Natural killer cell (primary cell): ENCODE measurements around the gene NKX6-1. TPM values are rescaled to one million over a fixed set of nuclear protein-coding genes. Genes with fewer than 3 reads are reported as not detected.
A peak's percentile ranks its signal among the peaks of the same experiment; 100 is the strongest.

Source experiments
- ATAC-seq, 3 donors: fragments of 150-1000 bp in 2 of 3; fragments of 200-7000 bp in 1 of 3; cut with Tn5 transposase; 1 replicate in 1 of 3; 2 replicates in 2 of 3; pipeline ENCODE4 v1.10.0; 2021; ENCODE audit warnings: mild to moderate bottlenecking in 2 of 3, moderate library complexity in 2 of 3
- DNase-seq, 2 donors: peaks; one replicate each; pipeline versions ENCODE4 v3.0.0 to v3.0.0-alpha.2; 2013 to 2021; ENCODE audit warnings: mixed read lengths in 1 of 2
- H3K27ac ChIP-seq: one replicate; pipeline ENCODE4 v1.5.1; 2013; ENCODE audit warnings: mild to moderate bottlenecking, low read length
- H3K27me3 ChIP-seq: one replicate; pipeline ENCODE4 v1.6.1; 2013; ENCODE audit warnings: low read length; ENCODE audit not compliant: control insufficient read depth, insufficient read depth
- H3K36me3 ChIP-seq: one replicate; pipeline ENCODE4 v1.6.1; 2013; ENCODE audit warnings: low read length; ENCODE audit not compliant: control insufficient read depth, insufficient read depth
- H3K4me1 ChIP-seq: one replicate; pipeline ENCODE4 v1.6.1; 2013; ENCODE audit warnings: low read length; ENCODE audit not compliant: control insufficient read depth, insufficient read depth
- H3K4me3 ChIP-seq: one replicate; pipeline ENCODE4 v1.5.1; 2013; ENCODE audit warnings: low read length
- H3K9me3 ChIP-seq: one replicate; pipeline ENCODE4 v1.6.1; 2013; ENCODE audit warnings: low read length; ENCODE audit not compliant: control insufficient read depth, insufficient read depth
- H3K27ac Mint-ChIP-seq, 2 donors: one replicate each; pipeline ENCODE4 v1.8.0; 2022; ENCODE audit warnings: mild to moderate bottlenecking in 2 of 2, mixed read lengths in 2 of 2, moderate library complexity in 1 of 2
- H3K27me3 Mint-ChIP-seq, 2 donors: one replicate each; pipeline ENCODE4 v1.8.0; 2022; ENCODE audit warnings: low read depth in 2 of 2, mixed read lengths in 2 of 2
- H3K36me3 Mint-ChIP-seq: one replicate; pipeline ENCODE4 v1.8.0; 2022; ENCODE audit warnings: mixed read lengths
- H3K4me1 Mint-ChIP-seq, 2 donors: one replicate each; pipeline ENCODE4 v1.8.0; 2022; ENCODE audit warnings: mixed read lengths in 2 of 2
- H3K4me3 Mint-ChIP-seq: one replicate; pipeline ENCODE4 v1.8.0; 2022; ENCODE audit warnings: mild to moderate bottlenecking, moderate library complexity, mixed read lengths
- H3K9me3 Mint-ChIP-seq, 2 donors: one replicate each; pipeline ENCODE4 v1.8.0; 2022; ENCODE audit warnings: mixed read lengths in 2 of 2
- CTCF ChIP-seq: fragments of 200-600 bp; IDR thresholded peaks from one replicate; pipeline ENCODE4 v1.8.0; 2022; ENCODE audit warnings: antibody characterized with exemption
- WGBS: methylation state at CpG from one replicate; pipeline ENCODE4 v1.1.7; 2013; ENCODE audit warnings: missing lambda C conversion rate; ENCODE audit not compliant: insufficient coverage; 5-methylcytosine and 5-hydroxymethylcytosine counted together
- intact Hi-C: fragments of 100-400 bp; cut with micrococcal nuclease; formaldehyde crosslinking; loops from one replicate; pipeline ENCODE4 v1.14.2; 2022
- total RNA-seq, 4 donors: library from RNA; stranded (reverse); fragments of 120-200 nt in 1 of 4; gene quantifications; one replicate each; pipeline versions ENCODE4 v1.2.3 to v1.2.4, GENCODE V29; 2013 to 2022

NKX6-1 gene
- total RNA-seq, 3 donors from 2014 or later (not counting 1 experiment from before 2014, with no cell fraction given), result not detected

GRCh38 chr4:84481860-84482245 is 17.2 kb downstream of the NKX6-1 start:
- Mint-ChIP-seq H3K27ac (no peak overlapping the region), H3K4me3 (no peak overlapping the region), H3K27me3 (peaks cover 50 to 74% of the 10 kb centered on the region in 2 donors), H3K9me3 (peaks cover 3 to 4% of the 10 kb centered on the region in 2 donors), H3K4me1 (peaks cover 4 to 8% of the 10 kb centered on the region in 2 donors), H3K36me3 (no peaks in the 10 kb centered on the region)
- Histone ChIP-seq H3K4me1 (peaks cover 10% of the 10 kb centered on the region), H3K9me3 (peaks cover 15% of the 10 kb centered on the region), H3K4me3 (no peak overlapping the region), H3K36me3 (no peaks in the 10 kb centered on the region), H3K27me3 (peaks cover 27% of the 10 kb centered on the region), H3K27ac (no peak overlapping the region)
- intact Hi-C loops, result no loop called here
- DNase-seq (no peak), ATAC-seq (no peak)
- 5% methylated on average over 20 of the region's 20 CpGs for WGBS
- no peak for TF ChIP-seq CTCF

GRCh38 chr4:84481077-84481859 is 17.8 kb downstream of the NKX6-1 start:
- no peak overlapping the region for H3K27ac ChIP-seq
- no peak for ATAC-seq
- H3K9me3 Mint-ChIP-seq, result peaks cover 3 to 4% of the 10 kb centered on the region in 2 donors
- H3K36me3 Mint-ChIP-seq, result no peaks in the 10 kb centered on the region
- no peak for TF ChIP-seq CTCF
- peaks cover 10% of the 10 kb centered on the region for H3K4me1 ChIP-seq
- H3K27me3 Mint-ChIP-seq, result peaks cover 45 to 74% of the 10 kb centered on the region in 2 donors
- intact Hi-C loops, result no loop called here
- H3K9me3 ChIP-seq, result peaks cover 15% of the 10 kb centered on the region
- H3K4me3 ChIP-seq, result no peak overlapping the region
- no peak for DNase-seq
- no peak overlapping the region for H3K27ac Mint-ChIP-seq
- 9% methylated on average over 41 of the region's 45 CpGs for WGBS
- H3K4me3 Mint-ChIP-seq, result peak overlapping the region; percentile 25
- H3K36me3 ChIP-seq, result no peaks in the 10 kb centered on the region
- H3K27me3 ChIP-seq, result peaks cover 27% of the 10 kb centered on the region
- peaks cover 4 to 8% of the 10 kb centered on the region in 2 donors for H3K4me1 Mint-ChIP-seq

GRCh38 chr4:84480082-84480481 is 19.0 kb downstream of the NKX6-1 start:
- no peak overlapping the region for H3K27ac Mint-ChIP-seq
- DNase-seq (no peak), ATAC-seq (no peak)
- intact Hi-C loops, result no loop called here
- TF ChIP-seq CTCF, result no peak
- peaks cover 41 to 64% of the 10 kb centered on the region in 2 donors for H3K27me3 Mint-ChIP-seq
- Histone ChIP-seq H3K4me3 (no peak overlapping the region), H3K4me1 (peaks cover 10% of the 10 kb centered on the region), H3K9me3 (peaks cover 15% of the 10 kb centered on the region), H3K27me3 (peaks cover 27% of the 10 kb centered on the region), H3K27ac (no peak overlapping the region), H3K36me3 (no peaks in the 10 kb centered on the region)
- H3K4me3 Mint-ChIP-seq, result no peak overlapping the region
- peaks cover 3 to 4% of the 10 kb centered on the region in 2 donors for H3K9me3 Mint-ChIP-seq
- H3K36me3 Mint-ChIP-seq, result no peaks in the 10 kb centered on the region
- H3K4me1 Mint-ChIP-seq, result peaks cover 4 to 8% of the 10 kb centered on the region in 2 donors
- WGBS, result 21% methylated on average over 3 of the region's 4 CpGs
